AG09319 (cell line): ENCODE measurements around the gene CALD1.

Experiments used
- DNase-seq: peaks from one replicate; pipeline ENCODE4 v3.0.0-alpha.2; 2010; ENCODE audit warnings: low read depth; ENCODE audit errors: extremely low read depth
- CTCF ChIP-seq: IDR thresholded peaks from 2 replicates; pipeline ENCODE4 v1.5.1; 2011; ENCODE audit warnings: low read depth, mild to moderate bottlenecking, inconsistent platforms, low read length, moderate library complexity

CALD1 gene

DNA sequence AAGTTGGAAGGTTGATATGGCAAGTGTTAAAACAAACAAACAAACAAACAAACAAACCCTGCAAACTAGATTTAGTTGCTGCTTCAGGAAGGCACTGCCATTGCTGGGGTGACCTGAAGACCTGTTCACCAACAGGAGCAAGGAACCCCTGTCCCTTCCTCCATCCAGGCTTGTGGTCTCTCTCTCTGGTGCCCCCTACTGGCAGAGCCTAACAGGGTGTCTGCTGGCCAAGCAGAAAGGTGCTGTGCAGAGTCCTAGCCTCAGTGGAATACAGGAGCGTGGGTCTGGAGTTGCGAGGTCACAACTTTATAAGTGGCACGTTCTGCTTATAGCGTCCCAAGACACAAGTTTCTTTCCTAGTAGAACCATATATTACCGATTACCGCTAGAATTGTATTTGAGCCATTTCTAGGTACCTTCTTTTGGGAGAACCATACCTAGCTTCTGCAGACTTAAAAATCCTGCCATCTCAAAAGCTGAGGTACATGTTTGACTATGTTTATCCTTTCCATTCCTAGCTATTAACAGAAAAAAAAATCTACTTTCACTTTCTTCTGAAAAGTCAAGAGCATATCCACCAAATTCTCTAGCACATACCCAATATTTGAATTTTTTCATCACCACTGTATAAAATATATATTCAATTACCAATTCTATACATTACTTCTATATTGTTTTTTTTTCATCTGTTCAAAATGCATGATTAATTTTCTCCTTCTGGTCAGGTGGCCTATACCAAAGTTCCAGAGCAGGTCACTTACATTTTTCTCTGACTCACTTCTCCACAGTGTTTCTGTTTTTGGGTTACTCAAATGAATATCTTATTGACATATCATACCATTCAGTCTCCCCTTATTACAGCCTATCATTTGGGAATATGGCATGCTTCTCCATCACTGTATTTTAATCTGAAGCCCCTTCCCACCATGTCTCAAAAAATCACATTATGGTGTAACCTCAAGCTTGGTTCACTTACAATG lies 29.1 kb upstream of the CALD1 start:
- DNase-seq: no peak
- peak; percentile 70 for TF ChIP-seq CTCF

DNA sequence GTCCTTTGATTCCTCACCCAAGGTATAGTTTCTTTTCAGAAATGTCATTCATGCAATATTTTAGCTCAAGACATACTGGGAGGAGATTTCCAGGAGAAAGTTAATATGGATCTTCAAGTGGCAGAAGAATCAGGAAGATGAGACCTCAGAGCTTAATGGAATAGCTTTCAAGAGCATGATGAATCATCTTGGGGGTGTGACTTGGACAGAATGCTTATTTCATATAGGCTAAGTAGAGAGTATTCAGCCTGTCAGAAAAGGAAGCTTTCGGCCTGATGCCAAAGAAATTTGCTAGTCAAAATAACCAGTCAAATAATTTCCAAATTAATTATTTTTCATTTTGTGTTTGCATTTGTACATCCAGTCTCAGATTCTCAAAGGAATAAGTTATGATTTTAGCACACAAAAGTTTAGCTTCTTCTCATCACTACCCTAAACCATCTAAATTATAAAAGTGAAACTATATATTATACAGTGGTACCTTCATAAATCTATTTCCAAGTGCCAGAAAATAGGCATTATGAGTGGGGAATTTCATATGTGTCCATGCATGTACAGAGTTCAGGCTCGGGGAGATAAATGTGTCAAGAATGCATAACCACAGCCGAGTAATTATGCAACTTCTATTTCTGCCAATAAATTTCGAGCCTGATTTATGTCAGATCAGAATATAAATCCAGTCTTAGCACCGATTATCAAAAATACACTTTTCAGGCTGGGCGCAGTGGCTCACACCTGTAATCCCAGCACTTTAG lies 27.3 kb upstream of the CALD1 start:
- TF ChIP-seq CTCF: no peak
- no peak for DNase-seq

GRCh38 chr7:134755422-134756022 lies 23.9 kb upstream of the CALD1 start:
- DNase-seq: no peak
- peak; percentile 89 for TF ChIP-seq CTCF

- no peak for TF ChIP-seq CTCF
- DNase-seq: no peak
Observed at GRCh38 chr7:134757938-134758337, 21.5 kb upstream of the CALD1 start.

- no peak for TF ChIP-seq CTCF
- DNase-seq: no peak
Observed at GRCh38 chr7:134758981-134759380, 20.5 kb upstream of the CALD1 start.

- no peak for DNase-seq
Observed at GRCh38 chr7:134761266-134761665, 18.2 kb upstream of the CALD1 start.

More at GRCh38 chr7:134761266-134761665, 18.2 kb upstream of the CALD1 start:
- no peak for TF ChIP-seq CTCF
